Testis (tissue), 2 donors: ENCODE data around the gene SEZ6.

Source experiments
- CTCF ChIP-seq, 3 experiments: fragments of 450-650 bp in 2 of 3; fragments of 200-600 bp in 1 of 3; sonication (generic) in 1 of 3; IDR thresholded peaks; one replicate each; pipeline ENCODE4 v1.5.1; 2016 to 2019; ENCODE audit warnings: antibody characterized with exemption in 3 of 3, mild to moderate bottlenecking in 2 of 3, moderate library complexity in 1 of 3
- POLR2A ChIP-seq: fragments of 450-650 bp; IDR thresholded peaks from one replicate; pipeline ENCODE4 v1.6.1; 2017; ENCODE audit warnings: antibody characterized with exemption, mild to moderate bottlenecking, moderate library complexity

- TF ChIP-seq CTCF (IDR thresholded peaks at IDR 0.05) (no peak), POLR2A (no peak)
Observed at GRCh38 chr17:28911411-28912045, 94.3 kb downstream of the SEZ6 start.
